GM18951 (cell line): ENCODE data around the gene ZNRD2.

Experiments used
- POLR2A ChIP-seq: IDR thresholded peaks from 4 replicates; pipeline ENCODE4 v1.6.1; 2011; ENCODE audit warnings: mild to moderate bottlenecking; ENCODE audit not compliant: insufficient read length, insufficient read depth; ENCODE audit errors: extremely low read depth
- in situ Hi-C: fragments of 300-500 bp; cut with MboI; formaldehyde crosslinking; loops from one replicate; pipeline ENCODE4 v1.12.0; 2022; ENCODE audit warnings: low sequenced_read_pairs, mixed read lengths, inconsistent platforms; ENCODE audit not compliant: unreplicated experiment

Gene ZNRD2

GRCh38 chr11:65565624-65566453, 4.4 kb upstream of the ZNRD2 start:
- no peak for TF ChIP-seq POLR2A
- in situ Hi-C loops, result no loop called here

- TF ChIP-seq POLR2A, result no peak
- in situ Hi-C loops, result no loop called here
Measured at GRCh38 chr11:65569164-65569972, 909 bp upstream of the ZNRD2 start.

GRCh38 chr11:65571420-65571819, 1.1 kb downstream of the ZNRD2 start:
- TF ChIP-seq POLR2A, result no peak
- in situ Hi-C loops, result no loop called here

GRCh38 chr11:65571940-65572339, 1.7 kb downstream of the ZNRD2 start:
- TF ChIP-seq POLR2A, result no peak
- in situ Hi-C loops, result no loop called here

GRCh38 chr11:65572356-65573051, 2.2 kb downstream of the ZNRD2 start, which contains the start of gene FAM89B:
Gene FAM89B (plus strand): TSS chr11:65572538. CDS start chr11:65572670, 132 bp downstream.
- TF ChIP-seq POLR2A, result peak; percentile 70
- in situ Hi-C loops, result no loop called here

GRCh38 chr11:65573391-65574079, 3.3 kb downstream of the ZNRD2 start:
- TF ChIP-seq POLR2A, result no peak
- in situ Hi-C loops, result no loop called here

- in situ Hi-C loops, result no loop called here
- TF ChIP-seq POLR2A, result peak; percentile 12
Measured at GRCh38 chr11:65574109-65574810, 4.0 kb downstream of the ZNRD2 start.

DNA sequence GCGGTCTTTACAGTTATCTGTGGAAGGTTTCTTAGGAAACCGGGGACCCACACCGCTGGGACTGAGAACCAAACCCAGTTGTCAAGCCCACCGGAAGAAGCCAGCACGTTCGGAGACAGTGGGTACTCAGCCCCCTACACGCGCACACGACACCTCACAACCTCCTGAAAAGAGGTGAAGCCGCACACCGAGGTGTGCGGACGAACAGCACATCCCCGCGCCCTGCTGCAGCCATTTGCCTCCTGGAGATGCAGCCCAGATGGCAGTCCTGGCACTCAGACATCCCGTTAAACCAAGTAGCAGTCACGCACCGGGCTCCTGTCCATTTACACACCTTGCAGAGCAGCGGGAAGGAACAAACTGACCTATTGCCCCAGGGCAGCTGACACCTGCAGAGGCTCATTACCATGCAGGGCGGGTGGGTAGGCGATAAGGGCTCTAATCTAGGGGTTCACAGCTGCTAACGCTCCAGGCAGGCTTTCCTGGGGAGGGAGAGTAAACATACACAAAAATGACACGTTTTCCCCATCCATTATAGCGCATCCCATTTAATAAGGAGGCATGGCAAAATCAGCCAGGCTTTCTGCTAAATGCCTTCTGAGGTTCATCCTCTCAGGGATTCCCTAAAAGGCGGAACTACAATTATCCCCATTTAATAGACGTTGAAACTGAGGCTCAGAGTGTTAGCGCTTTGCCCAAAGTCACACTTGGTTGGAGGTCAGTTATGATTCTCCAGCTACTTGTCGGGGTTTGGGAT, 4.7 kb downstream of the ZNRD2 start:
- TF ChIP-seq POLR2A, result peak; percentile 19
- in situ Hi-C loops, result no loop called here

GRCh38 chr11:65575568-65576231, 5.4 kb downstream of the ZNRD2 start, which contains the start of gene EHBP1L1:
Gene EHBP1L1 (plus strand): TSS chr11:65576053. CDS start chr11:65576303, 250 bp downstream.
- in situ Hi-C loops, result no loop called here
- peak; percentile 59 for TF ChIP-seq POLR2A

DNA sequence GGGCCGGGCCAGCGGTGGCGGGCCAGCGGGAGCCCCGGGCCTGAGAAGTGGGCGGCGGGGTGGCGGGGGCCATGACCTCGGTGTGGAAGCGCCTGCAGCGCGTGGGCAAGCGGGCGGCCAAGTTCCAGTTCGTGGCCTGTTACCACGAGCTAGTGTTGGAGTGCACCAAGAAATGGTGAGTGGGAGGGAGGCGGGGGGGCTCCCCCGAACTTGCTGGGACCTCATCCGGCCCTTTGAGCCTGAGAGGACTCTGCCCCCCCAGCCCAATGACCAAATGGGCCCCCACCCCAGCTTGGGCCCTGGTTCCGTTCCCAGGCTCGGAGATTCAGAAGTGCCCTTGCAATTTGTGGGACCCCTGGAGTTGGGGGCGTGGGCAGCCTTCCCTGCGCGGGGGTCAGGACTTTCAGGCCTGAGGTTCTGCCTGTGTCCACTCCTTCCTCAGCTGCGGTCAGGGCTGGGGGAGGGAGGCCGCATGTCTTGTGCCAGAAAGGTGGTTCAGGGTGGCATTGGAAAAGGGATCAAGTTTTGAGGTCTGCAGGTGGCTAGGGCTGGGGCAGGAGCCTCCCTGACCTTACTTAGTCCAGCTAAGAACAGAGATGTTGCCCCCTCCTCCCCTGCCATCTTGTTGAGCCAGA, 6.1 kb downstream of the ZNRD2 start:
- in situ Hi-C loops, result no loop called here
- no peak for TF ChIP-seq POLR2A
